Measurements from ENCODE around the gene LSM14B. TPM values are rescaled to one million over a fixed set of nuclear protein-coding genes. Genes with fewer than 3 reads are reported as not detected.
"Not testable (repeated sequence)": the region's sequence is repeated elsewhere in the genome, so short reads cannot be mapped to it uniquely, and the experiment has no call there.

Gene LSM14B
- total RNA-seq, 1 donor from 2014 or later = 23.7 TPM

DNA sequence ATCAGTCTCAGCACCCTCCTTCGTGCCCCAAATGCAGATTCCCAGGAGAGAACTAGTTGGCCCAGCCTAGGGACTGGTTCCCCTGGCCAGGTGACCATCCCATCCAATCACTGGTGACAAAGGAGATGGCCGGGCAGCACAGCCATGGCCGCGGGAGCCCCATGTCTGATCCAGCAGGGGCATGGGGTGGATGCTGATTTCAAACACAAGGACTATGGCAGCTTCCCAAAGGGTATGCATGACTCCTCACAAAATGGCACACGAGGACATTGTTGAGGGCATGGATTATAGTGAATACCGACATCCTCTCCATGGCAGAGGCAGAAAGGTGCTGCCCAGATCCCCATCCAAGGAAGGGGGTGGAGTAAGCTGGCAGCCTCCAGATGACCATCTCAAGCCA, 9.9 kb upstream of the LSM14B start:
- DNase-seq (ENCODE audit: low spot score) = no peak

- DNase-seq (ENCODE audit: low spot score) = no peak
Observed at GRCh38 chr20:62114894-62115293, 7.4 kb upstream of the LSM14B start.

DNA sequence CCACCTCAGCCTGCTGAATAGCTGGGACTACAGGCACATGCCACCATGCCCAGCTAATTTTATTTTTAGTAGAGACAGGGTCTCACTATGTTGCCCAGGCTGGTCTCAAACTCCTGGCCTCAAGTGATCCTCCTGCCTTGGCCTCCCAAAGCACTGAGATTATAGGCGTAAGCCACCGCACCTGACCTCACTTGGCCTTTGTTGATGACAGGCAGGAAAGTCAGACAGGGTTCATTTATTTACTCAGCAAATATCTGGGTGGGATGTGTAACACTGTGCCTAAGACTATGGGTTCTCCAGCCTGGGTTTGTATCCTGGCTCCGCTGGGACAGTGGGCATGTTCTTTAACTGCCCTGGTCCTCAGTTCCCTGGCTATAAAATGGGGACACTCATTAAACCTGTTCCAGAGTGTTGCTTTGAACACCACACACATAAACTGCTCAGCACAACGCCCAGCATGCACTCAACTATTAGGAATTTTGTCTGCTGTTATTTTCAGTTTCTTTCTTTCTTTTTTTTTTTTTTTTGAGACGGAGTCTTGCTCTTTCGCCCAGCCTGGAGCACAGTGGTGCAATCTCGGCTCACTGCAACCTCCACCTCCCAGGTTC, 6.4 kb upstream of the LSM14B start:
- not testable (repeated sequence) for DNase-seq (ENCODE audit: low spot score)

DNA sequence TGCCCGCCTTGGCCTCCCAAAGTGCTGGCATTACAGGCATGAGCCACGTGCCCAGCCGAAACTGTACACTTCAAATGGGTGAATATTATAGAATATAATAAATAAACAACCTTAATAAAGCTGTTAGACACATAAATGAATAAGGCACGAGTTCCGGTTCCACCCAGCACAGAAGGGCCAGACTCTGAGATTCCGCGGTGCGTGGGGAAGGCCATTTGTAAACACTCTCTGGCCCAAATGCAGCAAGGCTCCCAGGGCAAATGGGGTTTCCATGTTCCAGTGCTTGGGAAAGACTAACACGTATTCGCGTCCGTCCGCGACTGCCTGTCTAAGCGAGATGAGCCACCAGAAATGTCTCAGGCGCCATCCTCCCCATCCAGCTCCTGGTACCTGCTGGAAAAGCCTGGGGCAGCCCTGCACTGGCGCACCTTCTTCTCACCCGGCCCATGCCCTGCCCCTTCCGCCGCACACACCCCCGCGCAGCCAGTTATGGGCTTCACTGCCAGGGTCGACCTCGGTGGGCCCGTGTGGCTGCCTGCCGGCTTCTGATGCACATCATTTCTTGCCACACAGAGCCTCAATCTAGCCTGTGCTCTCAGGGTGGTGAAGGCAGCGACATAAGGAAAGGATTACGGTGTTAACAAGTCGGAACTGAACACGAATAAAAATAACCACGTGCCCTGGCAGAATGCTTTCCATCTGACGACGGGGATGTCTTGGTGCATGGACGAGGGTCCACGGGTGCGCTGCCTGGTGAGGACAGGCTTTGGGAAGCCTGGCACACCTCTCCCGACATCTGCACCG, 5.5 kb upstream of the LSM14B start:
- no peak for DNase-seq (ENCODE audit: low spot score)

DNA sequence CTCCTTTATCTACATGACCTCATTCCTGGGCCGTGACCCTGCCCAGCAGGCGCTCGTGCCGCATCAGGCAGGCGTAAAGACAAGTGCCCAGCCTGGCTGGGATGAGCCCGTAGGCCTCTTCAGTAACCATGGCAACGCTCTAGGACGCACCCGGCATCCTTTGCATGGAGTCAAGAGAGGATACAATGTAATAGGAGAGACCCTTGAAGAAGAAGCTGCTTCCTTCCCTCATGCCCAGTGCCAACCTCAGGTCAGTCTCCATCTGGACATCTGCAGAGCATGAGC, 5.0 kb upstream of the LSM14B start:
- DNase-seq (ENCODE audit: low spot score) = no peak

DNA sequence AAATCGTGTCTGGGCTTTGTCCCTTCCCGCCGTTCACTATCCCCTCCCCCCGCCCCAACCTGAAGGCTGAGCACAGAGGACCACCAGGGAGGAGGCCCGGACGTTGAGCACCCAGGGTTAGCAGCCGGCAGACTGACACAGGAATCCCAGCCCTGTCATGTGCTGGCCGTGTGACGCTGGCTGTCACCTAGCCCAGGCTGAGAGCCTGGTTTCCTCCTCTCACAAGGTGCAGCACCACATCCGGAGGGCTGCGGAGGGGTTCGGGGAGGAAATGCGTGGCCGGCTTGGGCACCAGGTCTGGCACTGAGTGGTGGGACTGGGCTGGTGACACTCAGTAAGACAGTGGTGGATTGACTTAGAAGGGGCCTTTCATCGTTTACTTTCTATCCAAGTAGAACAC, 4.6 kb upstream of the LSM14B start:
- DNase-seq (ENCODE audit: low spot score) = no peak

DNA sequence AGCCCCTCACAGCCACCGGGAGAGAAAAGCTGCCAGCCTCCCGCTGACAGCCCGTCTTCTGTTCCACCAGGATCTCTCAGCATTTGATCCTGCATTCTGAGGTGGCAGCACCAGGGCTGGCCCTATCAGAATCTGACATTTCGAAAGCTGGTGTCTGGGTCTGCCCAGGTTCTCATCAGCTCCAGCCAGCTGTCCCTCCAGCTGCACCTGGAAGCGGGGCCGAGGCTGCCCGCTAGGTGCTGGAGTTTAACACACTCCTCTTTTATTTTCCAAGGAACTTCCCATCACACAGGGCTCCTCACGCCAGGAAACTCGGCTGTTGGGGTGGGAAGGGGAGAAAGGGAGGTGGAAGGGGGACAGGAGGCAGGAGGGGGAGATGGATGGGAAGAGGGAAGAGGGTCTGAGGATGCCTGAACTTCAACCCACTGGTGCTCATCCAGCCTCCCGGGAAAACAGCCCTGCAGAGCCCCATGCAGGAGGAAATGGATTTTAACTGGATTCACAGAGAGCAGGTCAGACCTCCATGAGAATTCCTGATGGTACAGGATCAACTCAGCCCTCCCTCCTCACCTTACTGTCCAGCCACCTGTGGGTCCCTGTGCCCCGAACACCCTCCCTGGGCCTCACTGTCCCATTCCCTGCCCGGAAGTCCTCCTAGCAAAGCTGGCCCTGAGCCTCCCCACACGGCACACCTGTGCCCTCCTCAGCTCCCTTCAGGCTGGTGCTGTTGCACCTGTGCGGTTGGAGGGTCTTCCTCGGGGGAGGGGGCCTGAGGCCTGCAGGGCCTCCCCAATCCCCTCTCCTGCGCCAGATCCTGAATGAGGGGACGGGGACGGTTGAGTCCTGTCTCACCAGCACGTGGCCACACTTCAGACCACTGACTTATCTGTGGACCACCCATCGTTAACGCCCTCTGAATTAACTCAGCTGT, 3.9 kb upstream of the LSM14B start:
- DNase-seq (ENCODE audit: low spot score) = no peak

DNA sequence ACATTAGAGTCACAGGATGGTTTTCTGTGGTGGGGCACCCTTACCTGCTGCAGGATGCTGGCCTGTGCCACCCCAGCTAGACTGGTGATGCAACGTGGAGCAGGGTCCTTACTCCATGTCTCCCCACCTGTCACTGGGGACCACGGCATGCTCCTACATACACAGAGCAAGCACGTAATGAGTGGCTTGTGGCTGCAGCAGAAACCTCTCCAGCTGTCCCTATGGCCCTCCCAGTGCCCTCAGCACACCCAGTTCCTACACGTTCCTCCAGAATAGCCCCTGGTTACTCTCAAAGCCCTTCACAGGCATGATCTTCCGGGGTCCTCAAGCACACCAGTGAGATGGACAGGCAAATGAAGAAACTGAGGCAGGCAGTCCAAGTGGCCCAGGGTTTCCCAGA, 3.2 kb upstream of the LSM14B start:
- DNase-seq (ENCODE audit: low spot score) = no peak

GRCh38 chr20:62119591-62120364, 2.5 kb upstream of the LSM14B start:
- no peak for DNase-seq (ENCODE audit: low spot score)

- no peak for DNase-seq (ENCODE audit: low spot score)
Observed at GRCh38 chr20:62120365-62120762, 1.9 kb upstream of the LSM14B start.

- DNase-seq (ENCODE audit: low spot score) = no peak
Observed at GRCh38 chr20:62120990-62121775, 1.1 kb upstream of the LSM14B start.

DNA sequence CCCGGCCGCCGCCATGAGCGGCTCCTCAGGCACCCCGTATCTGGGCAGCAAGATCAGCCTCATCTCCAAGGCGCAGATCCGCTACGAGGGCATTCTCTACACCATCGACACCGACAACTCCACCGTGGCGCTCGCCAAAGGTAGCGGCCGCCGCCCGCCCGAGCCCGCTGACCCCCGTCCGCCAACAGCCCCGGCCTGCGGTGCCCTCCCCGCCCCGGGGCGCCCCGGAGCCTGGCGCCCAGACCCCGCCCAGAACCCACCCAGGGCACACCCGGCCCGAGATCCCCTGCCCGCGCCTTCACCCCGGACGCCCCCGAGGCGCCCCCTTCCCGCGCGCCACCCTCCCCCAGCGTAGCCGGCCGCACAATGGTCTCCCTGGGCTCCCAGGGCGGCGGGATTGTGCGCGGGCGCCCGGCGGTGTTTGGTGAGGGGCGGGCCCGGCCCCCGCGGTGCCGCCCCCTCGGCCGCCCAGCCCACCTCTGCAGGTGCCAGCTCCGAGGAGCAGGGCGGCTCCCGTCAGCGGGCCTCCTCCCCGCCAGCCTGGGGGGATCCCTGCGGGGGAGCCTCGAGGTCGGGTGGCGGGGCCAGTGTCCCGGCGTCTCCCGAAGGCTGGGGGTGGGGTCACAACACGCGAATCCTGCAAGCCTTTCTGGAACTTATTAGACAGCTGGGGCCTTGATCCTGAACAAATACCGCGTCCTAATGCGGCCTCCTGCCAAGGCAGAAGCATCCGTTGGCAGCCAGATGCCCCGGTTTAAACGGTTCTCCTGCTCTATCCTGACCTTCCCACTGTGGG, 577 bp downstream of the LSM14B start:
- no peak for DNase-seq (ENCODE audit: low spot score)

- DNase-seq (ENCODE audit: low spot score) = no peak
Observed at GRCh38 chr20:62123450-62124118, 1.3 kb downstream of the LSM14B start.

DNA sequence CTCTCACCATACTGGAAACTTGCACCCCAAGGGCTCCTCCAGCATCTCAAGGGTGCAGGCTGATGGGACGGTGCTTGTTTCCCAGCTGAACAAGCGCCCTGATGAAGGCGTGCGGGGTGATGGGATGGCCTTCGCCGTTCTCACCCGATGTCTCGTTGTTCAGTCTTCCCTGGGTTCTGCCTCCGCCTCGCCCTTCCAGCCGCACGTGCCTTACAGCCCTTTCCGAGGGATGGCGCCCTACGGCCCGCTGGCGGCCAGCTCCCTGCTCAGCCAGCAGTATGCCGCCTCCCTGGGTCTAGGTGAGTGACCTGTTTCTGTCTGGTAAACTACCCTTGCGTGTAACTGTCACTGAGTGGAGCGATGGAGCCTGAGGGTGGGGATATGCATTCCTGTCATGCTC, 3.9 kb downstream of the LSM14B start:
- no peak for DNase-seq (ENCODE audit: low spot score)

DNA sequence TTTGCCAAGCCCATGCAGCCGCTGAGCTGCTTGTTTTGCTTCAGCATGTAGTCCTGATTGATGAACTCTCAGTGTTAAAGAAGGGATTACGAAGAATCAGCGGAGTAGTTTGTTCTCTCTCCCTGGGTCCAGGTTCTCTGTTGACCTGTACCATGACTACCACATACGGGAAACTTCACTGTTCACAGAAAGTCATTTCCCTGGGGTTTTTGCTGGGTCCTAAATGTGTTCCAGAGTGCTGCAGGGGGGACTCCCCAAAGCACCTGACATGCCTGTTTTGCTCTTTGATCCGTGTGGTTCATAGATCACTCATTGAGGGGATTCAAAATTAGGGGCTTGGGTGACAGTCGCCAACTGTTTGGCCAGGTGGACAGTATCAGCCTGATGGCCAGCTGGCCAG, 5.5 kb downstream of the LSM14B start:
- DNase-seq (ENCODE audit: low spot score) = no peak

- no peak for DNase-seq (ENCODE audit: low spot score)
Observed at GRCh38 chr20:62128502-62128901, 6.2 kb downstream of the LSM14B start.

- DNase-seq (ENCODE audit: low spot score) = no peak
Observed at GRCh38 chr20:62129731-62130531, 7.7 kb downstream of the LSM14B start.

DNA sequence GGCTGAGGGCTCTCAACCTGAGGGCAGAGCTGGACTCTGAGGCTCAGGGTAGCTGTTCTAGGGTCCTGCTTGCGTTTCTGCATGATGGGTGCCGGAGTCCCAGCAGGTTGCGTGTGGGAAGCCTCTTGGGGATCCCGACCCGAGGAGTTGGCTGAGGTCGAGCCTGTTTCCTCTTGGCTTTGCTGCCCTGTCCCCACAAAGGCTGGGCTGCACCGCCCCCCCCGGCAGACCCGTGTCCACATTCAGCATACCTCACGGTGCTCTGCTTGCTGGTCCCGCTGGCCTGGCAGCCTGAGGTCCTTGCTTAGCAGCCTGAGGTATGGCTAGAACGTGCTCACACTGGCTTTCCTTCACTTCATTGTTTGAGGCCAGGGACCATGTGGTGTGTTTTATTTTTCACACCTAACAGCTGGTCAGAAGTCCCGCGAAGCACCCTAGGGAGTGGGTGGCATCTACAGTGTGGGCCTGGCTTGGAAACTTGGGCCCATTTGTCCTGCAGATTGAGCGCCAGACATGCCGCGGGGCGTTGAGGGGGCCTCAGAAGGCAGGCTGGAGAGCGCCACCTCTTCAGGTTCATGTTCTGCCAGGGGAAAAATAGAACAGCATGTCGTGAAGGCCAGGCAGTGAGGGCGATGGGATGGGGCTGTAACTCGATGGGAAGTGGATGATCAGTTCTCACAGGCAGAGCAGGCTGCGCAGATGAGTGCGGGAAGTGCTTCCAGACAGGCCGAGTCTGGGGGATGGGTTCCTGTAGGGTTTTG, 9.5 kb downstream of the LSM14B start:
- no peak for DNase-seq (ENCODE audit: low spot score)
